HepG2 (cell line): Measurements from ENCODE around the gene MLH1. TPM values are rescaled to one million over a fixed set of nuclear protein-coding genes. Genes with fewer than 3 reads are reported as not detected.

Experiments
- ATAC-seq: fragments of 200-7000 bp; cut with Tn5 transposase; 3 replicates; pipeline ENCODE4 v1.9.1; 2020; ENCODE audit warnings: mild to moderate bottlenecking, moderate library complexity
- BruUV-seq: library from RNA; stranded (reverse); fragments of 400-500 nt; replicated peaks from 2 replicates; lab custom pipeline; 2021; lab: Mats Ljungman, UMichigan
- CTCF ChIA-PET: fragments of 300-600 bp; formaldehyde crosslinking; extraction: SDS; loops from one replicate; lab custom pipeline; 2021; ENCODE audit warnings: low total read pairs, inconsistent platforms, low intra/inter-chr PET ratio; lab: Yijun Ruan, JAX
- POLR2A ChIA-PET: fragments of 350-600 bp; sonication (Branson Sonifier 250); formaldehyde crosslinking; loops from one replicate; lab custom pipeline; 2020; ENCODE audit warnings: antibody characterized with exemption, inconsistent platforms; lab: Yijun Ruan, JAX
- DNase-seq: peaks from one replicate; pipeline ENCODE4 v3.0.0-alpha.2; 2015; ENCODE audit warnings: low spot score
- FAIRE-seq: peaks from 3 replicates; lab custom pipeline; 2011; peaks lifted over from hg19 to GRCh38; lab: Jason Lieb, UNC
- H2AFZ ChIP-seq: one replicate; pipeline ENCODE4 v1.6.1; 2011; ENCODE audit warnings: low read length, inconsistent platforms
- H3K27ac ChIP-seq: fragments of 300-600 bp; 3 replicates; pipeline ENCODE4 v1.8.0; 2011; ENCODE audit warnings: mixed run types, mild to moderate bottlenecking, mixed read lengths, low read length, inconsistent platforms; ENCODE audit not compliant: insufficient read depth; ENCODE audit errors: extremely low read length
- H3K27me3 ChIP-seq, 2 experiments: fragments of 200-600 bp in 1 of 2; 2 replicates in 1 of 2; 3 replicates in 1 of 2; pipeline versions ENCODE4 v1.6.0 to v1.8.0; 2011; ENCODE audit warnings: low read length in 2 of 2, mild to moderate bottlenecking in 2 of 2, moderate library complexity in 2 of 2, inconsistent platforms in 1 of 2; ENCODE audit not compliant: insufficient read depth in 2 of 2, control insufficient read depth in 1 of 2
- H3K36me3 ChIP-seq, 2 experiments: fragments of 200-600 bp in 1 of 2; replicated peaks in 1 of 2; 2 replicates in 1 of 2; 3 replicates in 1 of 2; pipeline versions ENCODE4 v1.5.1 to v1.8.0; 2011; ENCODE audit warnings: low read length in 2 of 2, inconsistent platforms in 1 of 2; ENCODE audit not compliant: insufficient read depth in 2 of 2, control insufficient read depth in 1 of 2
- H3K4me1 ChIP-seq: 2 replicates; pipeline ENCODE4 v1.5.1; 2012; ENCODE audit warnings: low read length, inconsistent platforms; ENCODE audit not compliant: insufficient read depth
- H3K4me2 ChIP-seq: 2 replicates; pipeline ENCODE4 v1.6.0; 2011; ENCODE audit warnings: low read depth, low read length, inconsistent platforms
- H3K4me3 ChIP-seq, 3 experiments: fragments of 200-600 bp in 1 of 3; sonication (generic), shearing (Covaris generic) in 1 of 3; replicated peaks in 1 of 3; 2 replicates each; pipeline ENCODE4 v1.5.1; 2011 to 2016; ENCODE audit warnings: low read length in 3 of 3, inconsistent platforms in 2 of 3, low read depth in 2 of 3, mild to moderate bottlenecking in 2 of 3, control low read depth in 1 of 3, mixed read lengths in 1 of 3; ENCODE audit not compliant: insufficient read depth in 1 of 3
- H3K79me2 ChIP-seq: one replicate; pipeline ENCODE4 v1.6.1; 2011; ENCODE audit warnings: low read length, inconsistent platforms; ENCODE audit not compliant: insufficient read depth
- H3K9ac ChIP-seq: 2 replicates; pipeline ENCODE4 v1.6.0; 2011; ENCODE audit warnings: mild to moderate bottlenecking, low read depth, low read length, inconsistent platforms; ENCODE audit not compliant: insufficient read depth
- H3K9me3 ChIP-seq: 2 replicates; pipeline ENCODE4 v1.5.1; 2012; ENCODE audit warnings: mild to moderate bottlenecking, low read length
- H4K20me1 ChIP-seq: 2 replicates; pipeline ENCODE4 v1.6.0; 2011; ENCODE audit warnings: inconsistent platforms, mild to moderate bottlenecking, low read length, moderate library complexity; ENCODE audit not compliant: insufficient read depth
- ARNTL ChIP-seq: sonication (generic); formaldehyde crosslinking; IDR thresholded peaks from 2 replicates; pipeline ENCODE4 v1.4.0; 2020; ENCODE audit warnings: mild to moderate bottlenecking, missing genetic modification reagents
- ELF4 ChIP-seq: sonication (generic); formaldehyde crosslinking; IDR thresholded peaks from 2 replicates; pipeline ENCODE4 v1.5.0; 2020; ENCODE audit warnings: missing genetic modification reagents, mild to moderate bottlenecking, moderate library complexity, borderline replicate concordance
- EZH2 ChIP-seq: conservative IDR thresholded peaks from 2 replicates; pipeline ENCODE4 v1.6.1; 2012; ENCODE audit warnings: mild to moderate bottlenecking, low read depth, low read length, moderate library complexity
- FOSL2 ChIP-seq: sonication (generic); formaldehyde crosslinking; IDR thresholded peaks from 2 replicates; pipeline ENCODE4 v1.4.0; 2020; ENCODE audit warnings: missing genetic modification reagents
- NFIB ChIP-seq: sonication (generic); formaldehyde crosslinking; IDR thresholded peaks from 2 replicates; pipeline ENCODE4 v1.9.0; 2021; ENCODE audit warnings: missing genetic modification reagents, mild to moderate bottlenecking, borderline replicate concordance
- SPEN ChIP-seq: sonication (generic); formaldehyde crosslinking; IDR thresholded peaks from 2 replicates; pipeline ENCODE4 v1.5.1; 2020; ENCODE audit warnings: low read depth, mild to moderate bottlenecking, missing genetic modification reagents
- ZFY ChIP-seq: sonication (generic); formaldehyde crosslinking; IDR thresholded peaks from 2 replicates; pipeline ENCODE4 v1.4.0; 2020; ENCODE audit warnings: missing genetic modification reagents
- ZNF670 ChIP-seq: sonication (generic); formaldehyde crosslinking; IDR thresholded peaks from 2 replicates; pipeline ENCODE4 v1.8.0; 2022; ENCODE audit warnings: mild to moderate bottlenecking, missing genetic modification reagents, borderline replicate concordance
- WGBS: methylation state at CpG from one replicate; pipeline ENCODE4 v1.1.6; 2017; ENCODE audit warnings: low lambda C conversion rate; 5-methylcytosine and 5-hydroxymethylcytosine counted together
- in situ Hi-C: cut with HindIII; loops from 2 replicates; pipeline ENCODE4 v1.10.0; 2017; ENCODE audit warnings: low pct_unique_long_range_greater_than_20kb; ENCODE audit not compliant: extremely low pct_ligation_motif_present
- intact Hi-C: fragments of 100-400 bp; cut with micrococcal nuclease; formaldehyde crosslinking; loops from one replicate; pipeline ENCODE4 v1.10.0; 2022; ENCODE audit not compliant: unreplicated experiment
- polyA plus RNA-seq, 8 experiments: library from polyadenylated mRNA; depleted of rRNA in 3 of 8; stranded (reverse) in 7 of 8; unstranded in 1 of 8; fragments of >200 nt; fragmentation: Illumina TruSeq in 4 of 8; extraction: Trizol in 4 of 8; gene quantifications; 2 replicates each; pipeline versions ENCODE4 v1.2.1 to v1.2.3, GENCODE V29; 2011 to 2016; ENCODE audit warnings: low read depth in 4 of 8, missing spikeins in 1 of 8, mixed read lengths in 1 of 8; ENCODE audit not compliant: insufficient read depth in 1 of 8
- total RNA-seq, 5 experiments: library from RNA; depleted of rRNA; stranded (reverse); fragments of >200 nt; fragmentation: Illumina TruSeq; extraction: Trizol; gene quantifications; 2 replicates each; pipeline ENCODE4 v1.2.3, GENCODE V29; 2016; ENCODE audit warnings: low read depth in 1 of 5
- TF ChIP-seq, protein P1 (sequence below): sonication (generic); formaldehyde crosslinking; IDR thresholded peaks from 2 replicates; pipeline ENCODE4 v1.5.0; 2020; ENCODE audit warnings: mild to moderate bottlenecking, missing genetic modification reagents, moderate library complexity

The MLH1 gene
- total and polyA plus RNA-seq, 2 of the 13 experiments (the other 11 are each of a cell fraction or from before 2014, with no cell fraction given): 29.5 to 70.8 TPM

DNA sequence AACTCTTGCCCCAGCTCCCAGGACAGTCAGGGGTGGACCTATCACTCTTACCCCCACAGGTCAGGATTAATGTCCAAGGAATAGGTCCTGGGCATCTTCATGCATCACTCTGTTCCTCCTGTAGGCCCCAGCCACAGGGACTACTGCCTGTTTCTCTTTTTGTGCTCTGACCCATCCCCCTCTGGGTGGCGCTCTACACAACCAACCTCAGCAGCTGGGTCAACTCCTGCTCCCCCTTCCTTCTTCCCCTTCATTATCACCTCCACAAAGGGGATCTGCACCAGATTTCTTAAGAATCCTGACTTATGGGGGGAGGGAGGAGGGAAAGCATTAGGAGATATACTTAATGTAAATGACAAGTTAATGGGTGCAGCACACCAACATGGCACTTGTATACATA lies 36.3 kb upstream of the MLH1 start:
- TF ChIP-seq ZFY: no peak
- TF ChIP-seq, protein P1, sequence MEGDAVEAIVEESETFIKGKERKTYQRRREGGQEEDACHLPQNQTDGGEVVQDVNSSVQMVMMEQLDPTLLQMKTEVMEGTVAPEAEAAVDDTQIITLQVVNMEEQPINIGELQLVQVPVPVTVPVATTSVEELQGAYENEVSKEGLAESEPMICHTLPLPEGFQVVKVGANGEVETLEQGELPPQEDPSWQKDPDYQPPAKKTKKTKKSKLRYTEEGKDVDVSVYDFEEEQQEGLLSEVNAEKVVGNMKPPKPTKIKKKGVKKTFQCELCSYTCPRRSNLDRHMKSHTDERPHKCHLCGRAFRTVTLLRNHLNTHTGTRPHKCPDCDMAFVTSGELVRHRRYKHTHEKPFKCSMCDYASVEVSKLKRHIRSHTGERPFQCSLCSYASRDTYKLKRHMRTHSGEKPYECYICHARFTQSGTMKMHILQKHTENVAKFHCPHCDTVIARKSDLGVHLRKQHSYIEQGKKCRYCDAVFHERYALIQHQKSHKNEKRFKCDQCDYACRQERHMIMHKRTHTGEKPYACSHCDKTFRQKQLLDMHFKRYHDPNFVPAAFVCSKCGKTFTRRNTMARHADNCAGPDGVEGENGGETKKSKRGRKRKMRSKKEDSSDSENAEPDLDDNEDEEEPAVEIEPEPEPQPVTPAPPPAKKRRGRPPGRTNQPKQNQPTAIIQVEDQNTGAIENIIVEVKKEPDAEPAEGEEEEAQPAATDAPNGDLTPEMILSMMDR: 0 out of 2 replicates have a peak, but pooled peaks have one; percentile 11
- DNase-seq (no peak), ATAC-seq (no peak), FAIRE-seq (no peak)
- Histone ChIP-seq H3K79me2 (no peaks in the 10 kb centered on the region), H4K20me1 (no peaks in the 10 kb centered on the region), H2AFZ (no peak overlapping the region), H3K4me1 (peaks cover 10% of the 10 kb centered on the region; the same call in 1 of the 2 replicates), H3K27ac (no peak overlapping the region), H3K9ac (no peak overlapping the region), H3K9me3 (no peaks in the 10 kb centered on the region), H3K4me2 (no peak overlapping the region), H3K36me3 (no peaks in the 10 kb centered on the region), H3K4me3 (no peak overlapping the region), H3K27me3 (no peaks in the 10 kb centered on the region; a peak in 1 of 5 replicates)
- 5% methylated on average over 1 of the region's 1 CpG for WGBS
- in situ Hi-C loops: loop anchor here (5.0 to 25.0 kb wide), 2 partner anchors 55 to 220 kb away; no protein-coding TSS in a partner anchor
- intact Hi-C loops: no loop called here
- no TSS peak for BruUV-seq
- ChIA-PET CTCF (interaction anchor here (2.3 kb wide), 1 partner anchor 165 kb away, joined by 11 read pairs; no protein-coding TSS in a partner anchor), POLR2A (no interaction called here)

- Histone ChIP-seq H3K27me3 (no peaks in the 10 kb centered on the region; a peak in 1 of 5 replicates), H3K9me3 (no peaks in the 10 kb centered on the region), H3K36me3 (no peaks in the 10 kb centered on the region), H3K9ac (no peak overlapping the region), H3K4me3 (no peak overlapping the region), H3K79me2 (no peaks in the 10 kb centered on the region), H3K4me2 (0 out of 2 replicates have a peak overlapping the region, but pooled peaks have one; percentile 29), H3K27ac (no peak overlapping the region), H3K4me1 (peaks cover 10% of the 10 kb centered on the region; the same call in 1 of the 2 replicates), H4K20me1 (no peaks in the 10 kb centered on the region), H2AFZ (no peak overlapping the region)
- TF ChIP-seq ARNTL (CRISPR knock-in tag) (no peak), SPEN (no peak), ZNF670 (CRISPR knock-in tag) (no peak), FOSL2 (peak; percentile 54), ELF4 (CRISPR knock-in tag) (no peak), NFIB (CRISPR knock-in tag) (no peak), EZH2 (no peak)
- POLR2A ChIA-PET: interaction anchor here (1.0 to 1.6 kb wide), 4 partner anchors 35 to 52 kb away, joined by 3 to 12 read pairs (median 6); partner anchors contain the start of genes EPM2AIP1 and MLH1
- 35% methylated on average over 3 of the region's 3 CpGs for WGBS
- no TSS peak for BruUV-seq
- no peak for DNase-seq
- intact Hi-C loops: loop anchor here (1.0 kb wide), 3 partner anchors 54 to 229 kb away; no protein-coding TSS in a partner anchor
- FAIRE-seq: no peak
- in situ Hi-C loops: loop anchor here (5.0 to 25.0 kb wide), 2 partner anchors 56 to 221 kb away; no protein-coding TSS in a partner anchor
- CTCF ChIA-PET: interaction anchor here (1.3 to 2.6 kb wide), 3 partner anchors 53 to 228 kb away, joined by 8 to 22 read pairs (median 11); no protein-coding TSS in a partner anchor
- no peak for ATAC-seq
Measured at GRCh38 chr3:36957862-36958686, 35.2 kb upstream of the MLH1 start.
